Dedifferentiated amniotic fluid mesenchymal stem cell (primary cell): ENCODE data around the gene PPP2R5D.

ENCODE experiments used
- DNase-seq: peaks from one replicate; pipeline ENCODE4 v3.0.0-alpha.2; 2016; ENCODE audit errors: extremely low spot score

The PPP2R5D gene

GRCh38 chr6:43059168-43060033, 75.0 kb downstream of the PPP2R5D start, which contains the start of the genes KLC4 and MRPL2:
Gene KLC4, plus strand, starts transcription at chr6:43059631. Its CDS starts 1,705 bp downstream, at chr6:43061336.
Gene MRPL2, minus strand, starts transcription at chr6:43059434. Its CDS starts 53 bp downstream, at chr6:43059381.
- DNase-seq: peak; percentile 99

GRCh38 chr6:43060034-43060754, 75.8 kb downstream of the PPP2R5D start:
- no peak for DNase-seq

- DNase-seq: no peak
Observed at GRCh38 chr6:43060755-43061633, 76.6 kb downstream of the PPP2R5D start.

GRCh38 chr6:43061861-43062260, 77.5 kb downstream of the PPP2R5D start:
- DNase-seq: no peak
